HepG2 (cell line): ENCODE data around the gene NCOA6.
"Not testable (repeated sequence)": the region's sequence is repeated elsewhere in the genome, so short reads cannot be mapped to it uniquely, and the experiment has no call there.

Experiments
- CTCF ChIP-seq: sonication (generic); formaldehyde crosslinking; IDR thresholded peaks from 2 replicates; pipeline ENCODE4 v1.5.0; 2020; ENCODE audit warnings: mild to moderate bottlenecking, missing genetic modification reagents, moderate library complexity
- FOXA3 ChIP-seq: IDR thresholded peaks from 2 replicates; pipeline ENCODE4 v1.6.1; 2016; ENCODE audit warnings: missing genetic modification reagents, missing compliant biosample characterization
- ZNF17 ChIP-seq: sonication (generic); formaldehyde crosslinking; IDR thresholded peaks from 2 replicates; pipeline ENCODE4 v1.5.0; 2020; ENCODE audit warnings: mild to moderate bottlenecking, missing genetic modification reagents
- ZNF232 ChIP-seq: sonication (generic); formaldehyde crosslinking; IDR thresholded peaks from 2 replicates; pipeline ENCODE4 v1.4.0; 2020; ENCODE audit warnings: missing genetic modification reagents, borderline replicate concordance

- not testable (repeated sequence) for TF ChIP-seq FOXA3 (CRISPR knock-in tag); ZNF17 (CRISPR knock-in tag); CTCF; ZNF232
Measured at GRCh38 chr20:34719242-34720017, 106.0 kb downstream of the NCOA6 start.
